DMS153 treated with DMSO at 0.1 percent for 48 hours (cell line): ENCODE measurements around the gene CYBC1.

Experiments
- DNase-seq: peaks from one replicate; lab custom pipeline; 2025; ENCODE audit not compliant: unreplicated experiment; lab: John Stamatoyannopoulos, UW

Gene CYBC1

DNA sequence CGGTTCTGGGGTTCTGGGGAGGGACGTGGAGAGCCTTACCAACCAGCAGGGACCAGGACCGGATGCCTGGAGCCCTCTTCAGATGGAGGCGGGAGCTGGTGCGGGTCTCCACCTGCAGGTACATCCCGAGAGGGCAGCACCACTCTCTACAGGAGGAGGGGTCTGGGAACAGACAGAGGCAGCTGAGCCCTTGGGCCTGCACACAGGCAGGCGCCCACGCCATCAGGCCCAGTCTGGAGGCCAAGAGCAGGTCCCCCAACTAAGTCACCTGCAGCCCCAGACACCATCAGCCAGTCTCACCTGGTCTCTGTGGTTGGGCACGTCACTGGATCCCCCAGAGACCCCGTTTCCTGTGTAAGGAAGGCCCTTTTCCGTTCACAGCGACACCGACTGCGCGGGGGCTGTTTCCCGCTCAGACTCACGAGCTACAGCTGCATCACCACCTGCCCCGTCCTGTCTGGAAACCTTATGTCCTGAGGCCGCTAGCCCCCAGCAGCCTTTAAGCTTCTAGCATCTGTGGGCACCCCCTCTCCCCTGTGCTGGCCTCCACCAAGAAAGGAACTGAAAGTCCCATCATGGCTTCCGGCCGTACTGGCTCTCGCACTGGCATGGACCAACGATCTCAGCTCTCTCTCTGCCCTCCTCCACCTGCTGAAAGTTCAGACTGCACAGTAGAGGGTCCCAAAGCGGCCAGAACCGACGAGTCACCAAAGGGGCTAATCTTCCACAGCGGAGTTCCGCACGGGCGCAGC lies 1.2 kb downstream of the CYBC1 start:
- peak; percentile 69 for DNase-seq

DNA sequence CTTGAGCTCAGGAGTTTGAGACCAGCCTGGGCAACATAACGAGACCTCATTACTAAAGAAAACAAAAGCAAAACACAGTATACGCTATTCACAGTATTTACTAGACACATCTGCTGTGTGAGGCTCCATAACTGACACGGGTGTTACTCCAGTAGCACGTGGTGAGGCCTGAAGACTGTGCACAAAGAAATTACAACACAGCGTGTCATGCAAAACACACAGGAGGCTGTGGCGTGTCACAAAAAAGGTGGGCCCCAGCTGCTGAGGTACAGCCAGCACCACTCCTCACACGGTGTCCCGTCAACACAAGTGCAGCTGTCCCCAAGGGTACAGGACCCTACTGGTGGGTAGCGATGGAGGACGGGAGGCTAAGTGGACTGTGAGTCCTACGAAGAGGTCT lies 2.7 kb downstream of the CYBC1 start:
- no peak for DNase-seq

GRCh38 chr17:82446649-82447048 lies 3.9 kb downstream of the CYBC1 start:
- DNase-seq = no peak

DNA sequence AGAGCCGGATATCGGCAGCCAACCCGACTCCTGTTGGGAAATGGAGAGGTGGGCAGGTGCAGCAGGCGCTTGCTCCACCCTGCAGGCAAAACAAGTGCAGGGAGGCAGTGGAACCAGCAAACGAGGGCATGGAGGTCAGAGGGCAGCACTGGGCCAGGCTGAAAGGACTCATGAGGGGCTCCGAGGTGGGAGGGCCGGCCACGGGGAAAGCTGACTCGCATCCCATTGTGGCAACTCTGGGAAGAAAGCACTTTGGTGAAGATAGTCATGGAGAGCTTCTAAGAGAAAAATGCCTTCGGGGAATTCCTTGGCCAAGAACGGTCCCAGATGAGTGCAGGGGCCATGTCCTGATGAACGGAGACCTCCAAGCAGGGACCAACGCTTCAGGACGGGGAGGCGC lies 4.4 kb downstream of the CYBC1 start:
- no peak for DNase-seq

GRCh38 chr17:82445542-82445941 lies 5.0 kb downstream of the CYBC1 start:
- no peak for DNase-seq

GRCh38 chr17:82444941-82445521 lies 5.5 kb downstream of the CYBC1 start:
- no peak for DNase-seq

DNA sequence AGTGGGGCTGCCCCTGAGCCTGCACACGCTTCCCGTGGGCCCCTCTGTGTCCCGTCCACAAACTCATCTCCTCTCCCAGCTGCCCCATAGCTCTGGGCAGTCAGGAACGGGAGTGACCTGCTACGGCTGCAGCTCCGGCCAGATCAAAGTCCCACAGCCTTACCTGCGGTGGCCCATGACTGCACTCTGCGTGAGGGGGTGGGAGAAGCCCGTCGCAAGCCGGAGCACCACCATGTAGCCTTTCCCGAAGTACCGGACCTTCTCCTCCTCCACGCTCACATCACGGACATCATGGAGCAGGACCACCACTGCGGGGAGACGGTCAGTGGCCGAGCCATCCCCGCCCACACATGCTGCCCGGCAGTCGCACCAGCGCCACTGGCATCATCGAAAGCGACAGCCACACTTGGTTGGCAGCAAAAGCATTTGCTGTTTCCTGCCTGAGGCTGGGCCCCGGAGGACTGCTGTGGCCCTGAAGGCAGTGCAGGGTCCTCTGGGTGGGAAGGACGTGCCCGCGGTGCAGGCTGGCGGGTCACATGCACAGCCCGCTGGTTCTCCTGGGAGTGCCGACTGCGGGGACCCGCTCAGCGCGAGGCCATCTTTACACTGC lies 6.2 kb downstream of the CYBC1 start:
- no peak for DNase-seq

GRCh38 chr17:82443465-82444283 lies 6.9 kb downstream of the CYBC1 start:
- DNase-seq = no peak

DNA sequence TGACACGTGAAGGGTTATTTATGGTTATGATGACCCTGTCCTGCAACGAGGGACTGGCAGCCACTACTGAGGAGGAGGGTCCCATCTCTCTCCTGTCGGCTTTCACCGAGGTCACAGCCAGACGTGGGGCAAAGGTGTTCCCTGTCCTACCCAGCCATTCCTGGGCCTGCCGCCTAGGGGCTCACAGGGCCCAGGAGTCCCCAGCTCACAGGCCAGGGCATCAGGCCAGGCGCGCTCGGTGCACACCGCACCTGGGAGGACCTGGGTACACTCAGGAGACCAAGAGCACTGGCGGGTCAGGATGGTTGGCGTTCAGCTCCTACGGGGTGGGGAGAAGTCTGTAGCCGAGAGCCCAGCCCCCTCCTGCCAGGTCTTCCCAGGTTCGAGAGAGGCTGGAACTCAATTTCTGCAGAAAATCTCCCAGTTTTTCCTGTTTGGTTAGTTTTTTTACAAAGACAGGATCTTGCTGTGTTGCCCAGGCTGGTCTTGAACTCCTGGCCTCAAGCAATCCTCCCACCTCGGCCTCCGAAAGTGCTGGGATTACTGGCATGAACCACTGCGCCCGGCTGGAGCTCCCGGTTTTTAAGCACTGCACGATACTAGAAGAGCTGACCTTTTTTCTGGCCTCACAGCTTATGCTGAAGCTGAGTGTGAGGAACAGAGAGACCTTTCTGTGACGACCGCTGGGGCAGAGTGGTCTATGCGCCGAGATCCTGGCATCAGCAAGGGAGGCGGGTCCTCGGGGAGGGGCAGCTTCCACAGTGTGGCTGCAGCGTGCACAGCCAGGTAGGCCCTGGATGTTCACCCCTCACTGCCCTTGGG lies 7.7 kb downstream of the CYBC1 start:
- DNase-seq = no peak

DNA sequence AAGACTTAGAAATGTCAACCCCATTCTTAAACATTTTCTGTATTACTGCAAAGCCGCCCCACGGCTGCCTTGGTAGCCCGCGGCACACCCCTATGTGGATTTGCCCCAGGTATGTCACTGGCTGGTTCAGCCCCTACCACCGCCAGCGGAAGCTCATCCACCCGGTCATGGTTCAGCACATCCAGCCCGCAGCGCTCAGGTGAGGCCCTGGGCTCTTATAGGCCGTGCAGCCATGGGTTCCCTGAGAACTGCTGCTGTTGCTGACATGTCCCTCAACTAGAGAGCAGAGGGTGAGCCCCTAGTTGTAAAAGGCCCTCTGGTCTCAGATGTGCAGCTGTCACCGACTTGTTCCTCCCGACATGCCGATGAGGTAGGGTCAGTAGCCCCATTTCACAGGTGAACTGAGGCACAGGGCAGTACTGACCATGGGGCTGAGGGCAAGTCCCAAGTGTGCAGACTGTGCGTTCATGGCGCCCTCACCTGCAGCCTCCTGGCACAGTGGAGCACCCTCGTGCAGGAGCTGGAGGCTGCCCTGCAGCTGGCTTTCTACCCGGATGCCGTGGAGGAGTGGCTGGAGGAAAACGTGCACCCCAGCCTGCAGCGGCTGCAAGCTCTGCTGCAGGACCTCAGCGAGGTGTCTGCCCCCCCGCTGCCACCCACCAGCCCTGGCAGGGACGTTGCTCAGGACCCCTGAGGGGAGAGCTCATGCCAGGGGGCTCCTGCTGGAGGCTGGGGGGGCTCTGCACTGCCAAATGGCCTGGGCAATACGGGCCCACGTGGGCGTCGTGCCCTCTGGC lies 8.7 kb downstream of the CYBC1 start:
- no peak for DNase-seq

GRCh38 chr17:82440991-82441627 lies 9.4 kb downstream of the CYBC1 start:
- no peak for DNase-seq

- no peak for DNase-seq
Observed at GRCh38 chr17:82440469-82440981, 10.0 kb downstream of the CYBC1 start.

GRCh38 chr17:82439829-82440365 lies 10.7 kb downstream of the CYBC1 start:
- DNase-seq = no peak

DNA sequence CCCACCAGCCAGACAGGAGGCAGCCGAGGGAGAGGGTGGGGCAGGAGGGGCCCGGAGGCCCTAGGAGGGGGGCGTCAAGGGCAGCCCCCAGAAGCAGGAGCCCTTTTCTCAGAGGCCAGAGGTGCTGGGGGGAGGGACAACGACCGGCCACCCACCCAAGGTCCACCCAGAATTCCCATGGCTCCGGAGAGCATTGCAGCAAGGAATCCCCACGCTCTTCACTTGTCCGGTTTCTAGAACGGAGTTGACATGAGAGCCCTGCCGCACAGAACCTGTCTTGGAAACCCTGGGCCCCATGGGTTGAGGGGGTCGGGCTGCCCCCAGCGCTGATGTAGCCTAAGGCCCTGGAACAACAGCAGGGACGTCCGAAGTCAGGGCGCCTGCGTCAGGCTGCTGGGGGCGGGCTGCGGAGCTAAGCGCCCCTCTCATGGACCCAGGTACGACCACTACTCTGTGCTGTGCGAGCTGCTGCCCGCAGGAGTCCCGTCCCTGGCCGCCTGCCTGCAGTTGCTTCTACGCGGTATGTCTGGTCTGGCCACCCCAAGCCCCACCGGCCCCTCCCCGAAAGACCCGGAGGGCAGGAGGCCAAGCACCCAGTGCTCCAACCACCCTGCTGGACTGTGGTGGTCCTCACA lies 11.2 kb downstream of the CYBC1 start:
- no peak for DNase-seq

GRCh38 chr17:82438401-82439193 lies 12.0 kb downstream of the CYBC1 start:
- no peak for DNase-seq

DNA sequence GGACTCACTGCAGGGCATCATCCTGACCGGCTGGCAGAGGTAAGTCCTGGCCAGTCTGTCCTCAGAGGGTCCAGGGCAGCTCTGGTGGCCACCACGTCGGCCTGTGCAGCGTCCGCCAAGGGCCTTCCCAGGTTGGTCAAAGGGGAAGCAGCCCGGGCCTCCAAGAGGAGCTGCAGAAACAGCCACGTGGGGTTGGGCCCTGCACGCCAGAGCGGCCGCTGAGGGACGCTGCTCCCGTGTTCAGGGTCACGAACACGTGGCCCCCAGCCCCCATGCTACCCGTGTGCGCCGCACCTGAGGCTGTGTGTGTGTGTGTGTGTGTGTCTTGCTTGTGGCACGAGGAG lies 13.3 kb downstream of the CYBC1 start:
- no peak for DNase-seq

- no peak for DNase-seq
Observed at GRCh38 chr17:82436601-82437324, 13.8 kb downstream of the CYBC1 start.
